ENCODE results near the gene MPI. TPM values are rescaled to one million over a fixed set of nuclear protein-coding genes. Genes with fewer than 3 reads are reported as not detected.
"Not testable (repeated sequence)": the region's sequence is repeated elsewhere in the genome, so short reads cannot be mapped to it uniquely, and the experiment has no call there.

Gene MPI
- total RNA-seq, 6 experiments from 2014 or later, result 23.5 to 69.7 (median 40.8) TPM

GRCh38 chr15:74906450-74907162, 16.8 kb downstream of the MPI start, which contains the start of gene FAM219B:
Gene FAM219B, minus strand, starts transcription at chr15:74906851. Its CDS starts 51 bp downstream, at chr15:74906800.
- Histone ChIP-seq H3K27me3 (no peaks in the 10 kb centered on the region), H3K4me1 (peaks cover 0 to 19% (median 5%) of the 10 kb centered on the region in 4 donors), H3K27ac (peak within 1 kb of the TSS; percentile 76 to 90 (median 84)), H3K4me3 (peak within 1 kb of the TSS; percentile 90 to 96 (median 92)), H3K9me3 (no peaks in the 10 kb centered on the region), H3K36me3 (peaks cover 0 to 30% (median 9%) of the 10 kb centered on the region in 4 donors)
- 0% methylated on average over 15 of the region's 74 CpGs for WGBS (ENCODE audit: insufficient coverage, low coverage, low lambda C conversion rate, missing lambda C conversion rate)
- intact Hi-C loops (cut with DNase I), result no loop called here
- peak; percentile 77 for TF ChIP-seq POLR2A (IDR thresholded peaks at IDR 0.05)
- TF ChIP-seq, protein P1, sequence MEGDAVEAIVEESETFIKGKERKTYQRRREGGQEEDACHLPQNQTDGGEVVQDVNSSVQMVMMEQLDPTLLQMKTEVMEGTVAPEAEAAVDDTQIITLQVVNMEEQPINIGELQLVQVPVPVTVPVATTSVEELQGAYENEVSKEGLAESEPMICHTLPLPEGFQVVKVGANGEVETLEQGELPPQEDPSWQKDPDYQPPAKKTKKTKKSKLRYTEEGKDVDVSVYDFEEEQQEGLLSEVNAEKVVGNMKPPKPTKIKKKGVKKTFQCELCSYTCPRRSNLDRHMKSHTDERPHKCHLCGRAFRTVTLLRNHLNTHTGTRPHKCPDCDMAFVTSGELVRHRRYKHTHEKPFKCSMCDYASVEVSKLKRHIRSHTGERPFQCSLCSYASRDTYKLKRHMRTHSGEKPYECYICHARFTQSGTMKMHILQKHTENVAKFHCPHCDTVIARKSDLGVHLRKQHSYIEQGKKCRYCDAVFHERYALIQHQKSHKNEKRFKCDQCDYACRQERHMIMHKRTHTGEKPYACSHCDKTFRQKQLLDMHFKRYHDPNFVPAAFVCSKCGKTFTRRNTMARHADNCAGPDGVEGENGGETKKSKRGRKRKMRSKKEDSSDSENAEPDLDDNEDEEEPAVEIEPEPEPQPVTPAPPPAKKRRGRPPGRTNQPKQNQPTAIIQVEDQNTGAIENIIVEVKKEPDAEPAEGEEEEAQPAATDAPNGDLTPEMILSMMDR (IDR thresholded peaks at IDR 0.05), result no peak
- peak; percentile 95 to 97 (median 96) for DNase-seq
- peak; percentile 93 to 97 (median 96) for ATAC-seq

DNA sequence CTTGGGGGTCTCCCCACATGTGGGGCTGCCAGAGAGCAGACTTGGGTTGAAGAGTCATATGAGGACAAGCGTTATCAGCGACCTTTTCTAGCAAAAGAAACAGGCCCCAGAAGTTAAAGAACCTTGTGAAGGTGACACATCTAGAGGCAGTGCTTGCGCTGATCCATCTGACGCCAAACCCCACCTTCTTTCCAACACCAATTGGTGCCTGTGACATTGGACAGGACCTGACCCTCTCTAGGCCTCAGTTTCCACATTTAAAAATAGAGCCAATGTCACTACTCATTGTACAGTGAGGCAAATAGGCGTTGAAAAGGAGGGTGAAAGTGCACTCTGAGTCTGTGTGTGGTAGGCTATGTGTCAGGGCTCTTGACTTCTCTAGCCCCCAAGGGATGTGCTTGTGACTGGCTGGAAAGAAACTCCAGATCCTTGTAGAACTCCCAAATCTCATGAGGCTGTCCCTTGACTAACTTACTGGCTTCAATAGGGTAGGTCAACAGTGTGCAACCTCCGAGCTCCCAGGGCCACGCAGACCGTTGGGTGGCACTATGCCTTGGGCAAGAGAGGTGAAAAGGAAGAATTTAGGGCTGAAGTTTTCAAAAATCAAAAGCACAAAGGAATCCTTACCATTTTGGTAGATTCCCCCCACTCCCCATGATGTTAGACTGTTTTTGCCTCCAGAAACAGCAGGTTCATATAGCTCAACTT, 17.5 kb downstream of the MPI start:
- Histone ChIP-seq H3K27me3 (no peaks in the 10 kb centered on the region), H3K36me3 (peaks cover 0 to 29% (median 7%) of the 10 kb centered on the region in 4 donors), H3K27ac (peak overlapping the region; percentile 76 to 90 (median 84)), H3K4me1 (peaks cover 0 to 18% (median 5%) of the 10 kb centered on the region in 4 donors), H3K9me3 (no peaks in the 10 kb centered on the region), H3K4me3 (peak overlapping the region; percentile 90 to 96 (median 92))
- peak; percentile 11 to 41 (median 33) for ATAC-seq
- WGBS (ENCODE audit: insufficient coverage, low coverage, low lambda C conversion rate, missing lambda C conversion rate), result 20% methylated on average over 8 of the region's 8 CpGs
- DNase-seq, result peak in 1 of 3 donors; percentile 55
- TF ChIP-seq, protein P1 (IDR thresholded peaks at IDR 0.05), result no peak
- no peak for TF ChIP-seq POLR2A (IDR thresholded peaks at IDR 0.05)
- intact Hi-C loops (cut with DNase I), result no loop called here

DNA sequence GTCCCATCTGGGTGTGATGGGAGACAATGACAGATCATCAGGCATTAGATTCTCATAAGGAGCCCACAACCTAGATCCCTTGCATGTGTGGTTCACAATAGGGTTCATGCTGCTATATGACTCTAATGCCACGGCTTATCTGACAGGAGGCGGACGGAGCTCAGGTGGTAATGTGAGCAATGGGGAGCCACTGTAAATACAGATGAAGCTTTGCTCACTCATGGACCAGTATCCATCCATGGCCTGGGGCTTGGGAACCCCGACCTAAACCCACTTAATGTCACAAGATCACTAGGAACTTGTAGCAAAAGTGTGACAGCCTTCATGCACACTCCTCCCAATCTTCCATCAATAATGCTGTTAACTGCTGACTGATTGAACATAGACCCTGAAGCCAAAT, 18.8 kb downstream of the MPI start:
- intact Hi-C loops (cut with DNase I), result no loop called here
- no peak for ATAC-seq
- Histone ChIP-seq H3K27ac (no peak overlapping the region), H3K27me3 (no peaks in the 10 kb centered on the region), H3K36me3 (peaks cover 0 to 34% (median 6%) of the 10 kb centered on the region in 4 donors), H3K4me3 (no peak overlapping the region), H3K9me3 (no peaks in the 10 kb centered on the region), H3K4me1 (peaks cover 0 to 18% (median 5%) of the 10 kb centered on the region in 4 donors)
- WGBS (ENCODE audit: insufficient coverage, low coverage, low lambda C conversion rate, missing lambda C conversion rate), result 100% methylated on average over 3 of the region's 4 CpGs
- DNase-seq, result no peak
- TF ChIP-seq POLR2A (IDR thresholded peaks at IDR 0.05), result no peak
- TF ChIP-seq, protein P1 (IDR thresholded peaks at IDR 0.05), result no peak

GRCh38 chr15:74913041-74913440, 23.2 kb downstream of the MPI start:
- TF ChIP-seq, protein P1 (IDR thresholded peaks at IDR 0.05), result no peak
- TF ChIP-seq POLR2A (IDR thresholded peaks at IDR 0.05), result no peak
- Histone ChIP-seq H3K9me3 (no peaks in the 10 kb centered on the region), H3K27ac (no peak overlapping the region), H3K27me3 (no peaks in the 10 kb centered on the region), H3K4me1 (no peaks in the 10 kb centered on the region), H3K36me3 (peaks cover 4 to 64% (median 11%) of the 10 kb centered on the region in 4 donors), H3K4me3 (no peak overlapping the region)
- DNase-seq, result no peak
- ATAC-seq, result no peak
- intact Hi-C loops (cut with DNase I), result no loop called here
- 80% methylated on average over 2 of the region's 9 CpGs for WGBS (ENCODE audit: insufficient coverage, low coverage, low lambda C conversion rate, missing lambda C conversion rate)

DNA sequence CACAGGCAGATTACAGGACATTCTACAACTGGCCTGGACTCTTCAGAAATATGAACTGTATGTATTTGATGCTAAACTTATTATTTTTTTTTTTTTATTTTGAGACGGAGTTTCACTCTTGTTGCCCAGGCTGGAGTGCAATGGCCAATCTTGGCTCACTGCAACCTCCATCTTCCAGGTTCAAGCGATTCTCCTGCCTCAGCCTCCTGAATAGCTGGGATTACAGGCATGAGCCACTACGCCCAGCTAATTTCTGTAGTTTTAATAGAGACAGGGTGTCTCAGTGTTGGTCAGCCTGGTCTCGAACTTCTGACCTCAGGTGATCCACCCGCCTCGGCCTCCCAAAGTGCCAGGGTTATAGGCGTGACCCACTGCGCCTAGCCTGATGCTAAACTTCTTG, 24.0 kb downstream of the MPI start:
- H3K27me3 ChIP-seq; intact Hi-C loops (cut with DNase I); H3K9me3 ChIP-seq; DNase-seq; H3K4me1 ChIP-seq; ATAC-seq; H3K4me3 ChIP-seq; H3K27ac ChIP-seq: not testable (repeated sequence)
- 95% methylated on average over 8 of the region's 8 CpGs for WGBS (ENCODE audit: insufficient coverage, low coverage, low lambda C conversion rate, missing lambda C conversion rate)
- peaks cover 4 to 71% (median 16%) of the 10 kb centered on the region in 4 donors for H3K36me3 ChIP-seq

Measured in right lobe of liver (tissue), 6 donors.